ENCODE data around the gene RECQL5. TPM values are rescaled to one million over a fixed set of nuclear protein-coding genes. Genes with fewer than 3 reads are reported as not detected.

The RECQL5 gene
- total and polyA plus RNA-seq, 2 of the 8 experiments (the other 6 are each of a cell fraction or from before 2014, with no cell fraction given) = 15.1 to 41.1 TPM

- TF ChIP-seq CHD7 (IDR thresholded peaks at IDR 0.05; ENCODE audit: insufficient replicate concordance, low read length) = no peak
- TF ChIP-seq MAX (IDR thresholded peaks at IDR 0.05) = peak; percentile 58; the same call in 1 of the 2 replicates
- TF ChIP-seq SRF (IDR thresholded peaks at IDR 0.05; ENCODE audit: low read depth, low read length) = 0 out of 2 replicates have a peak, but pooled peaks have one; percentile 48
- no peak for TF ChIP-seq CHD2 (IDR thresholded peaks at IDR 0.05; ENCODE audit: low read length)
- peak; percentile 85 for TF ChIP-seq RBBP5 (IDR thresholded peaks at IDR 0.05; ENCODE audit: borderline replicate concordance, low read depth, low read length)
- TF ChIP-seq RNF2 (IDR thresholded peaks at IDR 0.05; ENCODE audit: borderline replicate concordance, low read depth, low read length, missing control alignments, poor library complexity, severe bottlenecking) = no peak
- no peak for TF ChIP-seq ZNF274 (IDR thresholded peaks at IDR 0.05; ENCODE audit: borderline replicate concordance, extremely low read depth, low read length)
- peak; percentile 98 for TF ChIP-seq CREB1 (IDR thresholded peaks at IDR 0.05)
- no peak for TF ChIP-seq TCF12 (IDR thresholded peaks at IDR 0.05; ENCODE audit: low read depth, low read length)
Measured at GRCh38 chr17:75666959-75667790, at the start of gene RECQL5, which contains the start of gene SAP30BP (continued).

Measured in H1 (cell line).